ENCODE measurements around the gene ERC1. TPM values are rescaled to one million over a fixed set of nuclear protein-coding genes. Genes with fewer than 3 reads are reported as not detected.

The ERC1 gene
- total RNA-seq, 6 experiments from 2014 or later, result 44.1 to 48.9 (median 47.9) TPM

DNA sequence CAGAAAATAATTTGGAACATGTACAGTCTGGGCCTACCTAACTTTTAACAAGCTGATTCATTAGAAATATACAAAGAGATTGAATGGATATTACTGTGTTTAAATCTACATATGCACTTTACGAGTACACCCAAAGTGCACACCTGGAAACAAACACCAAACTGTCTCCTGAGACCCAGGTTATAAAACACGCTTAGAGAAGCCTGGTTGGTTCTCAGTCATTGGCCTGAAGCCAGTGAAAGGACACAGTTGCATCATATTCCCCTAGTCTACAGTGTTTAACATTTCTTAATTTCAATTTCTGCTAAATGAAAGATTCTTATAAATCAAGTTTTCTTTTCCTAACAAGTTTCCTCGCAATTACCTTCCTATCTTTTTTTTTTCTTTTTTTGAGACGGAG, 393.9 kb downstream of the ERC1 start:
- TF ChIP-seq CTCF (IDR thresholded peaks at IDR 0.05), result no peak
- no peaks in the 10 kb centered on the region for H3K4me1 Mint-ChIP-seq (ENCODE audit: low read depth)
- DNase-seq, result no peak
- no peaks in the 10 kb centered on the region; the same call in 1 of the 2 replicates for H3K27me3 Mint-ChIP-seq (ENCODE audit: insufficient read depth)
- no peak overlapping the region for H3K27ac Mint-ChIP-seq
- H3K36me3 Mint-ChIP-seq (ENCODE audit: low read depth), result peaks cover 10% of the 10 kb centered on the region
- no peak overlapping the region for H3K4me3 Mint-ChIP-seq
- H3K9me3 Mint-ChIP-seq, result no peaks in the 10 kb centered on the region

GRCh38 chr12:1391722-1392121, 400.7 kb downstream of the ERC1 start:
- no peaks in the 10 kb centered on the region for H3K9me3 Mint-ChIP-seq
- no peak for DNase-seq
- TF ChIP-seq CTCF (IDR thresholded peaks at IDR 0.05), result no peak
- H3K27me3 Mint-ChIP-seq (ENCODE audit: insufficient read depth), result no peaks in the 10 kb centered on the region
- peaks cover 22% of the 10 kb centered on the region for H3K36me3 Mint-ChIP-seq (ENCODE audit: low read depth)
- no peak overlapping the region for H3K4me3 Mint-ChIP-seq
- H3K4me1 Mint-ChIP-seq (ENCODE audit: low read depth), result peaks cover 4% of the 10 kb centered on the region; the same call in 1 of the 2 replicates
- H3K27ac Mint-ChIP-seq, result no peak overlapping the region

- Mint-ChIP-seq H3K27ac (no peak overlapping the region), H3K9me3 (no peaks in the 10 kb centered on the region), H3K36me3 (ENCODE audit: low read depth) (peaks cover 23% of the 10 kb centered on the region), H3K4me3 (no peak overlapping the region), H3K4me1 (ENCODE audit: low read depth) (peaks cover 9% of the 10 kb centered on the region), H3K27me3 (ENCODE audit: insufficient read depth) (no peaks in the 10 kb centered on the region)
- TF ChIP-seq CTCF (IDR thresholded peaks at IDR 0.05), result no peak
- no peak for DNase-seq
Measured at GRCh38 chr12:1395421-1395955, 404.5 kb downstream of the ERC1 start.

GRCh38 chr12:1398673-1399072, 407.6 kb downstream of the ERC1 start:
- 0 out of 2 replicates have a peak overlapping the region, but pooled peaks have one; percentile 13 for H3K27ac Mint-ChIP-seq
- TF ChIP-seq CTCF (IDR thresholded peaks at IDR 0.05), result peak; percentile 59
- H3K9me3 Mint-ChIP-seq, result no peaks in the 10 kb centered on the region
- H3K4me3 Mint-ChIP-seq, result no peak overlapping the region
- peaks cover 6% of the 10 kb centered on the region; the same call in 1 of the 2 replicates for H3K4me1 Mint-ChIP-seq (ENCODE audit: low read depth)
- peaks cover 10% of the 10 kb centered on the region for H3K36me3 Mint-ChIP-seq (ENCODE audit: low read depth)
- H3K27me3 Mint-ChIP-seq (ENCODE audit: insufficient read depth), result no peaks in the 10 kb centered on the region
- peak; percentile 66 for DNase-seq

DNA sequence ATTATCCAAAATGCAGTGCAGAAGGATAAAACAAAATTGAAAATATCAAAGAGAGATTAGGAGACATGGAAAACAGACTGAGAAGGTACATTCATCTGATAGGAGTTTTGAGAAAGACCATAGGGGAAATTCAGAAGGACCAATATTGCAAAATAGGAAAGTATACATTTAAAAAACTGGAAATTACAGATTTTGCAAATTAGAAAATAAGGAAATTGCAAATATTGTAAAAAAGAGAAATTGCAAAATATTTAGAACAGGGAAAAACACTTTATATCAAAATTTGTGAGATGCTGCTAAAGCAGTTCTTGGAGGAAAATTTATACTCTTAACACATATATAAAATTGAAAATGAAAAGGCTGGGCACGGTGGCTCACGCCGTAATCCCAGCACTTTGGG, 410.9 kb downstream of the ERC1 start:
- Mint-ChIP-seq H3K9me3 (no peaks in the 10 kb centered on the region), H3K27ac (no peak overlapping the region), H3K4me1 (ENCODE audit: low read depth) (peaks cover 6% of the 10 kb centered on the region; the same call in 1 of the 2 replicates), H3K36me3 (ENCODE audit: low read depth) (peaks cover 6% of the 10 kb centered on the region; the same call in 1 of the 2 replicates), H3K4me3 (no peak overlapping the region), H3K27me3 (ENCODE audit: insufficient read depth) (no peaks in the 10 kb centered on the region; the same call in 1 of the 2 replicates)
- DNase-seq, result no peak
- no peak for TF ChIP-seq CTCF (IDR thresholded peaks at IDR 0.05)

Measured in HFFc6 (cell line).